GM12801 (cell line): ENCODE data around the gene FIG4.

Experiments used
- CTCF ChIP-seq: IDR thresholded peaks from one replicate; pipeline ENCODE4 v1.5.1; 2011; ENCODE audit warnings: control low read depth; ENCODE audit not compliant: insufficient read length; ENCODE audit errors: extremely low read depth

Gene FIG4

GRCh38 chr6:109826551-109826950, 135.5 kb downstream of the FIG4 start:
- no peak for TF ChIP-seq CTCF

- no peak for TF ChIP-seq CTCF
Observed at GRCh38 chr6:109834131-109834530, 143.0 kb downstream of the FIG4 start.

GRCh38 chr6:109834595-109835437, 143.7 kb downstream of the FIG4 start:
- TF ChIP-seq CTCF: no peak

- TF ChIP-seq CTCF: no peak
Observed at GRCh38 chr6:109840034-109840433, 148.9 kb downstream of the FIG4 start.

- TF ChIP-seq CTCF: no peak
Observed at GRCh38 chr6:109840796-109841195, 149.7 kb downstream of the FIG4 start.

GRCh38 chr6:109841869-109842268, 150.8 kb downstream of the FIG4 start:
- TF ChIP-seq CTCF: no peak

- TF ChIP-seq CTCF: no peak
Observed at GRCh38 chr6:109852713-109853112, 161.6 kb downstream of the FIG4 start.
